ENCODE results near the gene ABHD12. TPM values are rescaled to one million over a fixed set of nuclear protein-coding genes. Genes with fewer than 3 reads are reported as not detected.

ABHD12 gene
- total and polyA plus RNA-seq, 10 of the 15 experiments (the other 5 are each of a cell fraction or from before 2014, with no cell fraction given) = 1.5 to 61.8 (median 26.7) TPM

GRCh38 chr20:25281541-25281991, 109.1 kb downstream of the ABHD12 start:
- H3K9ac ChIP-seq (ENCODE audit: control insufficient read depth, insufficient read depth, low read length) = no peak overlapping the region
- peak; percentile 93 for FAIRE-seq
- H3K27ac ChIP-seq (ENCODE audit: control insufficient read depth, insufficient read depth) = peak overlapping the region; percentile 50
- ChIA-PET CTCF (interaction anchor here (1.2 to 1.9 kb wide), 2 partner anchors 34 to 117 kb away, joined by 4 to 11 read pairs; partner anchors contain the start of gene PYGB), SMC1A (ENCODE audit: uncharacterized antibody, unreplicated experiment) (interaction anchor here (0.6 to 1.6 kb wide), 4 partner anchors 30 to 117 kb away, joined by 3 to 9 read pairs (median 3); no protein-coding TSS in a partner anchor), RAD21 (ENCODE audit: unreplicated experiment) (interaction anchor here (0.6 to 1.5 kb wide), 4 partner anchors 15 to 118 kb away, joined by 3 to 6 read pairs (median 3); partner anchors contain the start of gene ABHD12), POLR2A (no interaction called here)
- peaks cover 10 to 40% of the 10 kb centered on the region in 2 experiments; a peak in 3 of 4 replicates for H3K36me3 ChIP-seq (ENCODE audit: control insufficient read depth in 2 of 2, insufficient read depth in 2 of 2, low read length in 1 of 2)
- BruUV-seq (replicated peaks) = no TSS peak
- intact Hi-C loops (cut with micrococcal nuclease; ENCODE audit: unreplicated experiment) = no loop called here
- peak overlapping the region; percentile 84 for H3K4me2 ChIP-seq (ENCODE audit: control insufficient read depth, insufficient read depth)
- no peak overlapping the region for H2AFZ ChIP-seq (ENCODE audit: control insufficient read depth, low read depth, low read length)
- peaks cover 26% of the 10 kb centered on the region for H3K4me1 ChIP-seq (ENCODE audit: control insufficient read depth, insufficient read depth, low read length)
- 9% methylated on average over 21 of the region's 21 CpGs for WGBS (ENCODE audit: insufficient coverage, insufficient replicate concordance, low lambda C conversion rate, missing lambda C conversion rate)
- no peaks in the 10 kb centered on the region for H3K9me3 ChIP-seq (replicated peaks; ENCODE audit: control insufficient read depth, insufficient read depth, low read length)
- H3K4me3 ChIP-seq = no peak overlapping the region
- no peaks in the 10 kb centered on the region for H3K79me2 ChIP-seq (ENCODE audit: control insufficient read depth, insufficient read depth, low read length)
- peak; percentile 64 for DNase-seq (ENCODE audit: low read depth, low spot score)
- no peaks in the 10 kb centered on the region for H4K20me1 ChIP-seq (ENCODE audit: control insufficient read depth, insufficient read depth)
- in situ Hi-C loops (cut with MboI) = no loop called here
- H3K27me3 ChIP-seq (replicated peaks in 1 of 2; ENCODE audit: control insufficient read depth in 2 of 2, insufficient read depth in 2 of 2, low read length in 1 of 2) = no peaks in the 10 kb centered on the region
- ATAC-seq = peak; percentile 84
- no peak for TF ChIP-seq USF1 (IDR thresholded peaks at IDR 0.05; ENCODE audit: borderline replicate concordance, extremely low read length, insufficient read depth, low read depth, low read length)
- no peak; the same call in 1 of the 2 replicates for TF ChIP-seq POLR2A (IDR thresholded peaks at IDR 0.05; ENCODE audit: low read depth, low read length)
- no peak for TF ChIP-seq SUPT20H (IDR thresholded peaks at IDR 0.05; ENCODE audit: borderline replicate concordance, control insufficient read depth, low read depth, low read length)
- TF ChIP-seq, protein P1, sequence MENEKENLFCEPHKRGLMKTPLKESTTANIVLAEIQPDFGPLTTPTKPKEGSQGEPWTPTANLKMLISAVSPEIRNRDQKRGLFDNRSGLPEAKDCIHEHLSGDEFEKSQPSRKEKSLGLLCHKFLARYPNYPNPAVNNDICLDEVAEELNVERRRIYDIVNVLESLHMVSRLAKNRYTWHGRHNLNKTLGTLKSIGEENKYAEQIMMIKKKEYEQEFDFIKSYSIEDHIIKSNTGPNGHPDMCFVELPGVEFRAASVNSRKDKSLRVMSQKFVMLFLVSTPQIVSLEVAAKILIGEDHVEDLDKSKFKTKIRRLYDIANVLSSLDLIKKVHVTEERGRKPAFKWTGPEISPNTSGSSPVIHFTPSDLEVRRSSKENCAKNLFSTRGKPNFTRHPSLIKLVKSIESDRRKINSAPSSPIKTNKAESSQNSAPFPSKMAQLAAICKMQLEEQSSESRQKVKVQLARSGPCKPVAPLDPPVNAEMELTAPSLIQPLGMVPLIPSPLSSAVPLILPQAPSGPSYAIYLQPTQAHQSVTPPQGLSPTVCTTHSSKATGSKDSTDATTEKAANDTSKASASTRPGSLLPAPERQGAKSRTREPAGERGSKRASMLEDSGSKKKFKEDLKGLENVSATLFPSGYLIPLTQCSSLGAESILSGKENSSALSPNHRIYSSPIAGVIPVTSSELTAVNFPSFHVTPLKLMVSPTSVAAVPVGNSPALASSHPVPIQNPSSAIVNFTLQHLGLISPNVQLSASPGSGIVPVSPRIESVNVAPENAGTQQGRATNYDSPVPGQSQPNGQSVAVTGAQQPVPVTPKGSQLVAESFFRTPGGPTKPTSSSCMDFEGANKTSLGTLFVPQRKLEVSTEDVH (IDR thresholded peaks at IDR 0.05; ENCODE audit: low read depth, partially characterized antibody) = no peak
- TF ChIP-seq, protein P2, sequence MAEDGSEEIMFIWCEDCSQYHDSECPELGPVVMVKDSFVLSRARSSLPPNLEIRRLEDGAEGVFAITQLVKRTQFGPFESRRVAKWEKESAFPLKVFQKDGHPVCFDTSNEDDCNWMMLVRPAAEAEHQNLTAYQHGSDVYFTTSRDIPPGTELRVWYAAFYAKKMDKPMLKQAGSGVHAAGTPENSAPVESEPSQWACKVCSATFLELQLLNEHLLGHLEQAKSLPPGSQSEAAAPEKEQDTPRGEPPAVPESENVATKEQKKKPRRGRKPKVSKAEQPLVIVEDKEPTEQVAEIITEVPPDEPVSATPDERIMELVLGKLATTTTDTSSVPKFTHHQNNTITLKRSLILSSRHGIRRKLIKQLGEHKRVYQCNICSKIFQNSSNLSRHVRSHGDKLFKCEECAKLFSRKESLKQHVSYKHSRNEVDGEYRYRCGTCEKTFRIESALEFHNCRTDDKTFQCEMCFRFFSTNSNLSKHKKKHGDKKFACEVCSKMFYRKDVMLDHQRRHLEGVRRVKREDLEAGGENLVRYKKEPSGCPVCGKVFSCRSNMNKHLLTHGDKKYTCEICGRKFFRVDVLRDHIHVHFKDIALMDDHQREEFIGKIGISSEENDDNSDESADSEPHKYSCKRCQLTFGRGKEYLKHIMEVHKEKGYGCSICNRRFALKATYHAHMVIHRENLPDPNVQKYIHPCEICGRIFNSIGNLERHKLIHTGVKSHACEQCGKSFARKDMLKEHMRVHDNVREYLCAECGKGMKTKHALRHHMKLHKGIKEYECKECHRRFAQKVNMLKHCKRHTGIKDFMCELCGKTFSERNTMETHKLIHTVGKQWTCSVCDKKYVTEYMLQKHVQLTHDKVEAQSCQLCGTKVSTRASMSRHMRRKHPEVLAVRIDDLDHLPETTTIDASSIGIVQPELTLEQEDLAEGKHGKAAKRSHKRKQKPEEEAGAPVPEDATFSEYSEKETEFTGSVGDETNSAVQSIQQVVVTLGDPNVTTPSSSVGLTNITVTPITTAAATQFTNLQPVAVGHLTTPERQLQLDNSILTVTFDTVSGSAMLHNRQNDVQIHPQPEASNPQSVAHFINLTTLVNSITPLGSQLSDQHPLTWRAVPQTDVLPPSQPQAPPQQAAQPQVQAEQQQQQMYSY (CRISPR knock-in tag; IDR thresholded peaks at IDR 0.05) = no peak
- no peak for TF ChIP-seq SMARCA5 (IDR thresholded peaks at IDR 0.05)
- no peak for TF ChIP-seq CHD1 (IDR thresholded peaks at IDR 0.05; ENCODE audit: low read depth, low read length)
- 0 out of 2 replicates have a peak, but pooled peaks have one; percentile 40 for TF ChIP-seq NFIC (IDR thresholded peaks at IDR 0.05; ENCODE audit: low read depth, low read length)
- no peak for TF ChIP-seq ZZZ3 (IDR thresholded peaks at IDR 0.05; ENCODE audit: control insufficient read depth, insufficient read length, low read depth)
- no peak for TF ChIP-seq CHD2 (IDR thresholded peaks at IDR 0.05; ENCODE audit: borderline replicate concordance, low read depth, low read length)
- TF ChIP-seq RELA (IDR thresholded peaks at IDR 0.05; ENCODE audit: borderline replicate concordance, partially characterized antibody) = no peak
- TF ChIP-seq, protein P3, sequence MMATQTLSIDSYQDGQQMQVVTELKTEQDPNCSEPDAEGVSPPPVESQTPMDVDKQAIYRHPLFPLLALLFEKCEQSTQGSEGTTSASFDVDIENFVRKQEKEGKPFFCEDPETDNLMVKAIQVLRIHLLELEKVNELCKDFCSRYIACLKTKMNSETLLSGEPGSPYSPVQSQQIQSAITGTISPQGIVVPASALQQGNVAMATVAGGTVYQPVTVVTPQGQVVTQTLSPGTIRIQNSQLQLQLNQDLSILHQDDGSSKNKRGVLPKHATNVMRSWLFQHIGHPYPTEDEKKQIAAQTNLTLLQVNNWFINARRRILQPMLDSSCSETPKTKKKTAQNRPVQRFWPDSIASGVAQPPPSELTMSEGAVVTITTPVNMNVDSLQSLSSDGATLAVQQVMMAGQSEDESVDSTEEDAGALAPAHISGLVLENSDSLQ (IDR thresholded peaks at IDR 0.05) = no peak
- TF ChIP-seq ZNF207 (IDR thresholded peaks at IDR 0.05; ENCODE audit: borderline replicate concordance) = no peak
- TF ChIP-seq SREBF2 (IDR thresholded peaks at IDR 0.05; ENCODE audit: low read length) = no peak
